ENCODE measurements around the gene FAM117B. TPM values are rescaled to one million over a fixed set of nuclear protein-coding genes. Genes with fewer than 3 reads are reported as not detected.

The FAM117B gene
- total RNA-seq, 4 donors from 2014 or later: 6.7 to 15.6 (median 9.4) TPM

GRCh38 chr2:202774104-202774503 is 139.3 kb downstream of the FAM117B start:
- no peaks in the 10 kb centered on the region for H3K9me3 ChIP-seq
- DNase-seq: no peak
- TF ChIP-seq CTCF (IDR thresholded peaks at IDR 0.05) (no peak), POLR2A (IDR thresholded peaks at IDR 0.05) (no peak)
- no peak overlapping the region for H3K27ac ChIP-seq
- 94% methylated on average over 14 of the region's 37 CpGs; no CpG with 5 or more reads in 1 of the 2 donors for WGBS, 2 donors
- no peaks in the 10 kb centered on the region for H3K4me1 ChIP-seq
- H3K27me3 ChIP-seq: no peaks in the 10 kb centered on the region
- intact Hi-C loops (cut with DNase I): no loop called here
- H3K36me3 ChIP-seq: peaks cover 0 to 56% (median 0%) of the 10 kb centered on the region in 3 donors
- H3K4me3 ChIP-seq: no peak overlapping the region

- H3K4me3 ChIP-seq: no peak overlapping the region
- no peak overlapping the region for H3K27ac ChIP-seq
- TF ChIP-seq CTCF (IDR thresholded peaks at IDR 0.05): no peak
- no peak for TF ChIP-seq POLR2A (IDR thresholded peaks at IDR 0.05)
- peaks cover 0 to 39% (median 0%) of the 10 kb centered on the region in 3 donors for H3K36me3 ChIP-seq
- no peak for DNase-seq
- no peaks in the 10 kb centered on the region for H3K9me3 ChIP-seq
- H3K4me1 ChIP-seq: peaks cover 0 to 12% (median 0%) of the 10 kb centered on the region in 3 donors
- H3K27me3 ChIP-seq: no peaks in the 10 kb centered on the region
- WGBS, 2 donors: 81 to 86% methylated on average over 2 of the region's 2 CpGs
- intact Hi-C loops (cut with DNase I): no loop called here
Observed at GRCh38 chr2:202778217-202778616, 143.4 kb downstream of the FAM117B start.

- intact Hi-C loops (cut with DNase I): no loop called here
- DNase-seq: no peak
- peak overlapping the region in 1 of 4 donors; percentile 18 for H3K27ac ChIP-seq
- no peaks in the 10 kb centered on the region for H3K9me3 ChIP-seq
- no peak for TF ChIP-seq POLR2A (IDR thresholded peaks at IDR 0.05)
- TF ChIP-seq CTCF (IDR thresholded peaks at IDR 0.05): no peak
- peaks cover 0 to 35% (median 0%) of the 10 kb centered on the region in 3 donors for H3K36me3 ChIP-seq
- H3K4me1 ChIP-seq: peaks cover 0 to 12% (median 0%) of the 10 kb centered on the region in 3 donors
- H3K27me3 ChIP-seq: no peaks in the 10 kb centered on the region
- H3K4me3 ChIP-seq: no peak overlapping the region
Observed at GRCh38 chr2:202780514-202781021, 145.8 kb downstream of the FAM117B start.

- intact Hi-C loops (cut with DNase I): no loop called here
- peak overlapping the region in 1 of 4 donors; percentile 18 for H3K27ac ChIP-seq
- 73 to 94% methylated on average over 3 of the region's 3 CpGs for WGBS, 2 donors
Observed at GRCh38 chr2:202782940-202783558, 148.3 kb downstream of the FAM117B start.

More at GRCh38 chr2:202782940-202783558, 148.3 kb downstream of the FAM117B start:
- no peak for DNase-seq
- no peak for TF ChIP-seq POLR2A (IDR thresholded peaks at IDR 0.05)
- TF ChIP-seq CTCF (IDR thresholded peaks at IDR 0.05): no peak
- H3K9me3 ChIP-seq: no peaks in the 10 kb centered on the region
- H3K4me1 ChIP-seq: peaks cover 0 to 17% (median 0%) of the 10 kb centered on the region in 3 donors
- H3K36me3 ChIP-seq: peaks cover 0 to 33% (median 0%) of the 10 kb centered on the region in 3 donors
- no peak overlapping the region for H3K4me3 ChIP-seq
- peaks cover 0 to under 1% (median 0%) of the 10 kb centered on the region in 4 donors for H3K27me3 ChIP-seq

Measured in esophagus squamous epithelium (tissue), 5 donors.